ENCODE measurements around the gene CRACR2A. TPM values are rescaled to one million over a fixed set of nuclear protein-coding genes. Genes with fewer than 3 reads are reported as not detected.

CRACR2A gene
- total RNA-seq, 2 donors from 2014 or later = 1.1 to 4.7 TPM

DNA sequence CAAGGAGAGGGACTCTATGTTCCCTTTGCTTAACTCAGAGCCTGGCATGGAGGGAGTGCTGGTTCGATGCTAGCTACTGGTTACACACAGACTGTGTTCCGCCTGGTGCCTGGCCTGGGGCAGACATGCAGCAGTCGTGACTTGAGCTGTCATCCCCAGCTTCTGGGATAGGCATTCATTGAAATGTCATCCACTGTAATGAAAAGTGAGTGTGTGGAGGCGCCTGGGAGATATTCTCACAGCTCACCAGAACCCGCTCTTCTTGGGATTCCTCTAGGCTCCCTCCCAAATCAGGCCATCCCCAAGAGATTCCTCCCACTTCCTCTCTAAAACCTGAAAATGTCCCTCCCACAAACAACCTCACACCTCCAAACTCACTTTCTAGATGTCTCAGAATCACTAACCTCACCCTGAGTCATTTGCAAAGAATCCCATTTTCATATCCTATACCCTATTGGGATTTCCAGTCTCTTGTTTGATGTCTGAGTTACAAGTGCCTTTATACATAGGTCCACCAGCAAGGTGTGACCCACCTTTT lies 82.8 kb downstream of the CRACR2A start:
- Mint-ChIP-seq H3K9me3 (no peaks in the 10 kb centered on the region), H3K27ac (no peak overlapping the region), H3K4me1 (peaks cover 8% of the 10 kb centered on the region), H3K36me3 (ENCODE audit: low read depth) (no peaks in the 10 kb centered on the region), H3K4me3 (no peak overlapping the region), H3K27me3 (ENCODE audit: insufficient read depth) (peaks cover 2% of the 10 kb centered on the region)
- Histone ChIP-seq H3K36me3 (ENCODE audit: control insufficient read depth, insufficient read depth, low read length) (no peaks in the 10 kb centered on the region), H3K27ac (ENCODE audit: low read depth, low read length) (no peak overlapping the region), H3K4me1 (ENCODE audit: control insufficient read depth, insufficient read depth, low read length) (no peaks in the 10 kb centered on the region), H3K27me3 (ENCODE audit: control insufficient read depth, insufficient read depth, low read length, poor library complexity, severe bottlenecking) (no peaks in the 10 kb centered on the region), H3K4me3 (ENCODE audit: low read length) (no peak overlapping the region), H3K9ac (ENCODE audit: extremely low read depth, low read length, poor library complexity, severe bottlenecking) (no peak overlapping the region), H3K9me3 (ENCODE audit: control insufficient read depth, low read length) (no peaks in the 10 kb centered on the region)
- WGBS, 2 experiments (ENCODE audit: insufficient coverage in 1 of 2, insufficient read length in 1 of 2) = 80 to 88% methylated on average over 2 to 5 of the region's 5 CpGs
- no peak for TF ChIP-seq CTCF (conservative IDR thresholded peaks at IDR 0.05)
- DNase-seq = no peak

DNA sequence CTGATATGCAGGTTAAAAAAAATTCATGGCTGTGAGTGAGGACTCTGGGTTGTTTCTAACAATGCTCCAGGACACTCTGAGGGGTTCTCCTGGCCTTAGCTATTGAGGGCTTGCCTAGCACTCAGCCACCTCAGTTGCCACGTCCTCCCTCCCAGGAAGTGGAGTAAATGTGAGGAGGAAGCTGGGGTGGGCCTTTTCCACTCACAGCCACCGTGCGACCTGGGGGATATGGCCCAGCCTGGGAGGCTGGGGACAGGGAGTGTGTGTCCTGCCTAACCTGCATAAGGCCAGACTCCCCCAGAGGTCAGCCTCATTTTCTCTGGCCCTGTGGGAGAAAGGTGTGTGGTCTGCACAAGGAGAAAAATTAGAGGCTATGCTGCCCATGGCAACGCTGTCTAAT lies 83.3 kb downstream of the CRACR2A start:
- H3K27ac ChIP-seq (ENCODE audit: low read depth, low read length) = no peak overlapping the region
- 82 to 100% methylated on average over 1 to 4 of the region's 4 CpGs for WGBS, 2 experiments (ENCODE audit: insufficient coverage in 1 of 2, insufficient read length in 1 of 2)
- H3K27ac Mint-ChIP-seq = no peak overlapping the region
- no peaks in the 10 kb centered on the region for H3K9me3 ChIP-seq (ENCODE audit: control insufficient read depth, low read length)
- no peak for DNase-seq
- H3K4me3 ChIP-seq (ENCODE audit: low read length) = no peak overlapping the region
- H3K36me3 Mint-ChIP-seq (ENCODE audit: low read depth) = no peaks in the 10 kb centered on the region
- peaks cover 7% of the 10 kb centered on the region for H3K4me1 Mint-ChIP-seq
- H3K4me3 Mint-ChIP-seq = no peak overlapping the region
- H3K4me1 ChIP-seq (ENCODE audit: control insufficient read depth, insufficient read depth, low read length) = no peaks in the 10 kb centered on the region
- H3K27me3 ChIP-seq (ENCODE audit: control insufficient read depth, insufficient read depth, low read length, poor library complexity, severe bottlenecking) = no peaks in the 10 kb centered on the region
- H3K36me3 ChIP-seq (ENCODE audit: control insufficient read depth, insufficient read depth, low read length) = no peaks in the 10 kb centered on the region
- no peaks in the 10 kb centered on the region for H3K9me3 Mint-ChIP-seq
- no peak overlapping the region for H3K9ac ChIP-seq (ENCODE audit: extremely low read depth, low read length, poor library complexity, severe bottlenecking)
- peaks cover 2% of the 10 kb centered on the region for H3K27me3 Mint-ChIP-seq (ENCODE audit: insufficient read depth)
- no peak for TF ChIP-seq CTCF (conservative IDR thresholded peaks at IDR 0.05)

GRCh38 chr12:3668479-3669165 lies 84.3 kb downstream of the CRACR2A start:
- H3K27me3 ChIP-seq (ENCODE audit: control insufficient read depth, insufficient read depth, low read length, poor library complexity, severe bottlenecking) = no peaks in the 10 kb centered on the region
- Mint-ChIP-seq H3K27me3 (ENCODE audit: insufficient read depth) (peaks cover 2% of the 10 kb centered on the region), H3K27ac (no peak overlapping the region), H3K4me1 (peaks cover 7% of the 10 kb centered on the region), H3K9me3 (no peaks in the 10 kb centered on the region), H3K4me3 (no peak overlapping the region), H3K36me3 (ENCODE audit: low read depth) (no peaks in the 10 kb centered on the region)
- DNase-seq = no peak
- no peak overlapping the region for H3K9ac ChIP-seq (ENCODE audit: extremely low read depth, low read length, poor library complexity, severe bottlenecking)
- H3K9me3 ChIP-seq (ENCODE audit: control insufficient read depth, low read length) = no peaks in the 10 kb centered on the region
- H3K4me1 ChIP-seq (ENCODE audit: control insufficient read depth, insufficient read depth, low read length) = no peaks in the 10 kb centered on the region
- no peak overlapping the region for H3K27ac ChIP-seq (ENCODE audit: low read depth, low read length)
- H3K4me3 ChIP-seq (ENCODE audit: low read length) = no peak overlapping the region
- WGBS, 2 experiments (ENCODE audit: insufficient coverage in 1 of 2, insufficient read length in 1 of 2) = 91 to 93% methylated on average over 5 of the region's 5 CpGs
- no peaks in the 10 kb centered on the region for H3K36me3 ChIP-seq (ENCODE audit: control insufficient read depth, insufficient read depth, low read length)
- no peak for TF ChIP-seq CTCF (conservative IDR thresholded peaks at IDR 0.05)

Data from endodermal cell (in vitro differentiated cells).